Activated T-cell treated with anti-CD3 and anti-CD28 coated beads, Interleukin-2, amount 50 U/mL, for 72 hours (primary cell): ENCODE data around the gene UGT1A1. TPM values are rescaled to one million over a fixed set of nuclear protein-coding genes. Genes with fewer than 3 reads are reported as not detected.
"Not testable (repeated sequence)": the region's sequence is repeated elsewhere in the genome, so short reads cannot be mapped to it uniquely, and the experiment has no call there.

Experiments used
- ATAC-seq, 2 donors: fragments of 150-1000 bp; cut with Tn5 transposase; replicated peaks in 1 of 2; 2 replicates each; pipeline ENCODE4 v1.10.0; 2021; ENCODE audit warnings: moderate library complexity in 2 of 2, mild to moderate bottlenecking in 1 of 2
- DNase-seq, 2 donors: peaks; one replicate each; pipeline ENCODE4 v3.0.0; 2021 to 2022; ENCODE audit warnings: mixed read lengths in 1 of 2
- H3K27ac Mint-ChIP-seq: one replicate; pipeline ENCODE4 v1.8.0; 2022; ENCODE audit warnings: mild to moderate bottlenecking, moderate library complexity, mixed read lengths
- H3K27me3 Mint-ChIP-seq: one replicate; pipeline ENCODE4 v1.8.0; 2022; ENCODE audit warnings: low read depth, mixed read lengths
- H3K36me3 Mint-ChIP-seq, 2 donors: one replicate each; pipeline ENCODE4 v1.8.0; 2022; ENCODE audit warnings: mixed read lengths in 2 of 2, mild to moderate bottlenecking in 1 of 2; ENCODE audit not compliant: insufficient read depth in 2 of 2
- H3K4me1 Mint-ChIP-seq: one replicate; pipeline ENCODE4 v1.8.0; 2022; ENCODE audit warnings: low read depth, mixed read lengths
- H3K4me3 Mint-ChIP-seq, 2 donors: one replicate each; pipeline ENCODE4 v1.8.0; 2022; ENCODE audit warnings: mild to moderate bottlenecking in 2 of 2, mixed read lengths in 2 of 2, moderate library complexity in 2 of 2
- H3K9me3 Mint-ChIP-seq, 2 donors: one replicate each; pipeline ENCODE4 v1.8.0; 2022; ENCODE audit warnings: mixed read lengths in 2 of 2
- total RNA-seq, 2 donors: library from RNA; stranded (reverse); gene quantifications; one replicate each; pipeline ENCODE4 v1.2.3, GENCODE V29; 2022

UGT1A1 gene
- total RNA-seq: not detected

- no peaks in the 10 kb centered on the region for H3K9me3 Mint-ChIP-seq
- no peak within 1 kb of the TSS for H3K4me3 Mint-ChIP-seq
- DNase-seq: no peak
- ATAC-seq: no peak
- peaks cover 17% of the 10 kb centered on the region for H3K27me3 Mint-ChIP-seq
- no peaks in the 10 kb centered on the region for H3K36me3 Mint-ChIP-seq
- no peak within 1 kb of the TSS for H3K27ac Mint-ChIP-seq
- no peaks in the 10 kb centered on the region for H3K4me1 Mint-ChIP-seq
Observed at GRCh38 chr2:233760043-233760442, at the start of gene UGT1A1. UGT1A1 (plus strand) TSS chr2:233760270; CDS start chr2:233760288, 18 bp downstream.

GRCh38 chr2:233711312-233712008, 48.6 kb upstream of the UGT1A1 start:
- H3K27ac Mint-ChIP-seq: no peak overlapping the region
- peak; percentile 74 for DNase-seq
- H3K27me3 Mint-ChIP-seq: peaks cover 24% of the 10 kb centered on the region
- H3K4me1 Mint-ChIP-seq: peaks cover 10% of the 10 kb centered on the region
- H3K4me3 Mint-ChIP-seq: no peak overlapping the region
- no peaks in the 10 kb centered on the region for H3K36me3 Mint-ChIP-seq
- H3K9me3 Mint-ChIP-seq: no peaks in the 10 kb centered on the region
- peak; percentile 62 to 65 for ATAC-seq

GRCh38 chr2:233712611-233713261, 47.3 kb upstream of the UGT1A1 start, which contains the start of gene UGT1A5:
UGT1A5 (plus strand) TSS chr2:233712907; CDS start chr2:233712992, 85 bp downstream.
- H3K9me3 Mint-ChIP-seq: no peaks in the 10 kb centered on the region
- no peaks in the 10 kb centered on the region for H3K36me3 Mint-ChIP-seq
- DNase-seq: no peak
- H3K4me1 Mint-ChIP-seq: peaks cover 10% of the 10 kb centered on the region
- peaks cover 32% of the 10 kb centered on the region for H3K27me3 Mint-ChIP-seq
- no peak for ATAC-seq
- H3K27ac Mint-ChIP-seq: no peak within 1 kb of the TSS
- no peak within 1 kb of the TSS for H3K4me3 Mint-ChIP-seq

GRCh38 chr2:233713262-233713615, 46.8 kb upstream of the UGT1A1 start:
- Mint-ChIP-seq H3K27me3 (peaks cover 37% of the 10 kb centered on the region), H3K9me3 (no peaks in the 10 kb centered on the region)

GRCh38 chr2:233714121-233714520, 45.9 kb upstream of the UGT1A1 start:
- H3K27me3 Mint-ChIP-seq: peaks cover 44% of the 10 kb centered on the region
- H3K9me3 Mint-ChIP-seq: no peaks in the 10 kb centered on the region
- H3K36me3 Mint-ChIP-seq: no peaks in the 10 kb centered on the region
- peaks cover 10% of the 10 kb centered on the region for H3K4me1 Mint-ChIP-seq
- H3K4me3 Mint-ChIP-seq: no peak overlapping the region
- no peak overlapping the region for H3K27ac Mint-ChIP-seq
- peak in 1 of 2 donors; percentile 32 for ATAC-seq
- no peak for DNase-seq

More at GRCh38 chr2:233713262-233713615, 46.8 kb upstream of the UGT1A1 start:
- no peak overlapping the region for H3K27ac Mint-ChIP-seq
- no peaks in the 10 kb centered on the region for H3K36me3 Mint-ChIP-seq
- peaks cover 10% of the 10 kb centered on the region for H3K4me1 Mint-ChIP-seq
- ATAC-seq (no peak), DNase-seq (no peak)
- no peak overlapping the region for H3K4me3 Mint-ChIP-seq

GRCh38 chr2:233718552-233718951, 41.5 kb upstream of the UGT1A1 start, which contains the start of gene UGT1A4:
UGT1A4 (plus strand) TSS chr2:233718736; CDS start chr2:233718821, 85 bp downstream.
- Mint-ChIP-seq H3K27ac (no peak within 1 kb of the TSS), H3K4me1 (peaks cover 10% of the 10 kb centered on the region), H3K9me3 (no peaks in the 10 kb centered on the region), H3K36me3 (no peaks in the 10 kb centered on the region), H3K4me3 (no peak within 1 kb of the TSS), H3K27me3 (peaks cover 46% of the 10 kb centered on the region)
- DNase-seq: no peak
- ATAC-seq: no peak

GRCh38 chr2:233728723-233729301, 31.3 kb upstream of the UGT1A1 start, which contains the start of gene UGT1A3:
UGT1A3 (plus strand) TSS chr2:233729042; CDS start chr2:233729127, 85 bp downstream.
- H3K9me3 Mint-ChIP-seq: no peaks in the 10 kb centered on the region
- no peaks in the 10 kb centered on the region for H3K4me1 Mint-ChIP-seq
- no peaks in the 10 kb centered on the region for H3K27me3 Mint-ChIP-seq
- H3K36me3 Mint-ChIP-seq: no peaks in the 10 kb centered on the region
- DNase-seq (no peak), ATAC-seq (no peak)
- no peak within 1 kb of the TSS for H3K4me3 Mint-ChIP-seq
- no peak within 1 kb of the TSS for H3K27ac Mint-ChIP-seq

GRCh38 chr2:233736868-233737653, 23.0 kb upstream of the UGT1A1 start:
- H3K36me3 Mint-ChIP-seq, DNase-seq, H3K4me1 Mint-ChIP-seq, H3K27ac Mint-ChIP-seq, H3K9me3 Mint-ChIP-seq, ATAC-seq, H3K4me3 Mint-ChIP-seq: not testable (repeated sequence)
- H3K27me3 Mint-ChIP-seq: peaks cover 35% of the 10 kb centered on the region

- no peaks in the 10 kb centered on the region for H3K4me1 Mint-ChIP-seq
- no peaks in the 10 kb centered on the region for H3K9me3 Mint-ChIP-seq
- ATAC-seq (no peak), DNase-seq (no peak)
- no peak overlapping the region for H3K4me3 Mint-ChIP-seq
- H3K36me3 Mint-ChIP-seq: no peaks in the 10 kb centered on the region
- H3K27ac Mint-ChIP-seq: no peak overlapping the region
- peaks cover 17% of the 10 kb centered on the region for H3K27me3 Mint-ChIP-seq
Observed at GRCh38 chr2:233740870-233741269, 19.2 kb upstream of the UGT1A1 start.

- H3K36me3 Mint-ChIP-seq: no peaks in the 10 kb centered on the region
- ATAC-seq: no peak
- no peak overlapping the region for H3K27ac Mint-ChIP-seq
- H3K9me3 Mint-ChIP-seq: no peaks in the 10 kb centered on the region
- peaks cover 12% of the 10 kb centered on the region for H3K27me3 Mint-ChIP-seq
- no peak overlapping the region for H3K4me3 Mint-ChIP-seq
- no peaks in the 10 kb centered on the region for H3K4me1 Mint-ChIP-seq
- no peak for DNase-seq
Observed at GRCh38 chr2:233743464-233744259, 16.4 kb upstream of the UGT1A1 start.

- H3K9me3 Mint-ChIP-seq: peaks cover 0 to 4% of the 10 kb centered on the region in 2 donors
- no peaks in the 10 kb centered on the region for H3K4me1 Mint-ChIP-seq
- ATAC-seq (no peak), DNase-seq (no peak)
- H3K27me3 Mint-ChIP-seq: peaks cover 14% of the 10 kb centered on the region
- H3K4me3 Mint-ChIP-seq: no peak overlapping the region
- peaks cover 0 to 2% of the 10 kb centered on the region in 2 donors for H3K36me3 Mint-ChIP-seq
- H3K27ac Mint-ChIP-seq: no peak overlapping the region
Observed at GRCh38 chr2:233745073-233745755, 14.9 kb upstream of the UGT1A1 start.

GRCh38 chr2:233745838-233746237, 14.2 kb upstream of the UGT1A1 start:
- not testable (repeated sequence) for DNase-seq, H3K36me3 Mint-ChIP-seq, H3K4me1 Mint-ChIP-seq, H3K27ac Mint-ChIP-seq, ATAC-seq, H3K4me3 Mint-ChIP-seq, H3K9me3 Mint-ChIP-seq
- peaks cover 14% of the 10 kb centered on the region for H3K27me3 Mint-ChIP-seq
